ENCODE results near the gene PLEKHH2.
"Not testable (repeated sequence)": the region's sequence is repeated elsewhere in the genome, so short reads cannot be mapped to it uniquely, and the experiment has no call there.

The PLEKHH2 gene
- 0 to 0.56 (median 0.13) reads per million in 18 experiments for total RNA-seq

DNA sequence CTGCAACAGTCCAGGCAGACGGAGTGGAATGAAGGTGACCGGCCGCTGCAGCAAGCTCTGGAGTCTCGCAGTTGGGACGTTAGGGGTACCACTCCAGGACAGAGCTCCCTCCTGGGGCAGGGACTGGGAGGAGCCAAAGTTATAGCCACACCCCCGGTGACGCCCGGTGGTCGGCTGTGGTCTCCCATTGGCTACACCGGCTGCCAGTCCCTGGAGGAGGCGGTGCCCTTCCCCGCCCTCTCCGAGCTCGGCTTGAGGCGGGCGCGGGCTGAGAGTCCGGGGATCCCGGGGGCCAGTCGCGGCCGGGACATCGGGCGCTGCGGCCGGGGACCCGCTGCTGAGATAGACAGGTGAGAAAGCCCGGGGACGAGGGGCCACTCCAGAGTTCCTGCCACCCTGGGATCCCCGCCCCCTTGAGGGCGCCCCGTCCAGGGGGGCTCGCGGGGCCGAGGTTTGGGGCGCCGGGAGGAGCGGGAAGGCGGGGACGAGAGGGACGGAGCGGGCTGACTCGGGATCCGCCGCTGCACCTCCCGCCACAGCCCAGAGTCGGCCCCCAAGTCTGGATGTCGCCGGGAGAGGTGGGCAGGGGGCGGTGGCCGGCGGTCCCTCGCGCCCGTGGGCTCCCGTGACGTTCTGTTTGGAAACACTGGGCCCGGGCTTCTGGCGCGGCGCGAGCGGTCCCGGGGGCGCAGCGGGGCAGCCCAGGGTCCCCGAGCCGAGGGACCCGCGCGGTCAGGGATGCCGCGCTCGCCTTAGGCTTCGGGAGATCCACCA, at the start of gene PLEKHH2:
Gene PLEKHH2, plus strand, starts transcription at position 231 of the 774 bp plus-strand sequence. CDS start 7,414 bp downstream, outside the sequence.
- DNase-seq = peak; percentile 68 to 69

DNA sequence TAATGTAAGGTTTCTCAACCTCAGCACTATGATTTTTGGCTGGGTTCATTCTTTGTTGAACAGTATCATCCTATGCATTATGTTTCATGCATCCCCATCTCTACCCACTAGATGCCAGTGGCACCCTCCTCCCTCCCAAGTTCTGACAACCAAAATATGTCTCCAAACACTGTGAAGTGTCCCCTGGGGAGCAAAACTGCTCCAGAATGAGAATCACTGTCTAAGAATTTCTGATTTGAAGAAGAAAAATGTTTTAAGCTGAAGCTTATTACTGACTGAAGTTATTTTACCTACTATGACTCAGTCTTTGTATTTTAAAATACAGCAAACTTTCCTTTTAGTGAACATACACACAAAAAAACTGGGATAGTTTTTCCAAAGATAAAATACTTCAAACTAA, 44.6 kb upstream of the PLEKHH2 start:
- DNase-seq = no peak

DNA sequence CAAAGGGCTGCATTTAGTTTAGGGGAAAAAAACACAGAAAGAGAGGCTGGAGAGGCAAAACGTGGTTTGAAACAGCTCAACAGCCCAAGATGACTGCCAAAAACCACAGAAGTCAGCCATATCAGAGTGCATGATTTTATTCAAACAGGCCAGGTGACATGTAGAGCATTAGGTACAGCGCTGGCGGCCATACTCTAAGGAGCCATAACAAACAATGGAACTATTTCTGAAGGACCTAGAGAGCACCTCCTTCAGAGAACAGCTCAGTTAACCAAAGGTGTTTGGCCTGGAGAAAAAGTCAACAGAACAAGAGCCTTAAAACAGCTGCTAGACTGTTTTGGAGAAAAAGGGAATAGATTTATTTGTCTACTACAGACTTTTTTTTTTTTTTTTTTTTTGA, 43.8 kb upstream of the PLEKHH2 start:
- no peak for DNase-seq

DNA sequence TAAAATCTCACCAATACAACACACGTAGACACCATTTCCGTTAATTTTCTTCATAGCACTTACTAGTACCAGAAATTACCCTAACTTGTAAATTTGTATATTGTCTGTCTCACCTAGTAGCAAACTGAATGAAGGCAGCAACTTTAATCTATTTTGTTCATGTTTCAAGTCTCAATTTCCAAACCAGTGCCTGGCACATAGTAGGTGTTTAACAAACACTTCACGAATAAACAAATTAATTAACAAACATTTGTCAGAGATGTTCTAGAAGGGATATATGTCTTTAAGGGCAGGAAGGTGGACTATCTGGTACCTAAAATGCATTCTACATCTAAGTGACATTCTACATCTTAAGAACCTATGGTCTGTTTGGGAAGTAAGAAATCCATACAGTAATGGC, 42.2 kb upstream of the PLEKHH2 start:
- DNase-seq = no peak

DNA sequence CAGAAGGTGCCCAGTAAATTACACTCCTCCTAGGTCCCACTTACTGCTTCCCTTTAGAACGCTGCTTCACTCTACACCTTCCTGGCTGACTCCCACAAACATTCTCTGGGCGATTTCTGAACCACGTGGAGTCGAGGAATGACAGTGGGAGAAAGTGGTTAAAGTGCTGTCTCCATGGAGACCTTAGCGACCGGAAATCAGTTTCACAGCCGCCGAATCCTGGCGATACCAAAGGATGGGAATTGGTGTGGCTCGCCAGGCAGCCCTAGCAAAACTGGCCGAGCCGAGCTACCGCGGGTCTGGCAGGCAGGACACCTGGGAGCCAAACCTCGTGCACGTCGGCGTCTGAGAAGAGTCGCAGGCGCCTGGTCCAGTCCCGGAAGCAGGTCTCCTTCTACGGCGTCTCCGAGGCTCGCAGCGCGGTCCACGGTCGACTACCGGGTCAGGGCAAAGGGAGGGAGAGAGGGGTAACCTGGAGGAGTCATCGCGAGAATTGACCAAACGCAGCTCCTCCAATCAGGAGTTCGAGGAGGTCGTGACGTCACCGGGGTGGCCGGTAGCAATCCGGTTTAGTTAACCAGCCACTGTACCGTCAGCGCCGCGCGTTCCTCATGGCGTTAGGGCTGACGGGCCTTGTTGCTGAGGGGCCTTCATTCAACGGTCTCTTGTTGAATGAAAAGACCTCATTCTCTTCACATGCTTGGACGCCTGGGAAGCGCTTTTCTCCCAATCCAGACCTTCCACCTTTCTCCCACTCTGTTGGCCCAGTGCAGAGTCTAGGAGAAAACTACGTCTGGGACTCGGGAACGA, 41.3 kb upstream of the PLEKHH2 start, which contains the start of gene THADA:
Gene THADA, minus strand, starts transcription at position 436 of the 810 bp plus-strand sequence. CDS start 3,646 bp downstream, outside the sequence.
- peak; percentile 99 to 100 for DNase-seq

- DNase-seq = not testable (repeated sequence)
Measured at GRCh38 chr2:43600596-43600995, 36.5 kb upstream of the PLEKHH2 start.

DNA sequence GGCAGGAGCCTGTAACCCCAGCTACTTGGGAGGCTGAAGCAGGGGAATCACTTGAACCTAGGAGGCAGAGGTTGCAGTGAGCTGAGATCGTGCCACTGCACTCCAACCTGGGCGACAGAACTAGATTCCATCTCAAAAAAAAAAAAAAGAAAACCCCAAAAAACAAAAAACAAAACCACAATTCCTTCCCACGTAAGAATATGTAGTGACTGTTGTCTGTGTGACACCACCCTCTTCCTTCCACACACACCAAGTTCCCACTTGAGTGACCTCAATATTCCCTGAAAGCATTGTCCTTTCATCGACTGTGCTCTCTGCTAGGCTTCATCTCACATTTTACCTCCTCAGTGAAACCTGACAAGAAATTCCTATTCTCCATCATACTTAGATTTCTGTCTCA, 32.4 kb upstream of the PLEKHH2 start:
- DNase-seq = peak in 1 of 2 donors; percentile 24

DNA sequence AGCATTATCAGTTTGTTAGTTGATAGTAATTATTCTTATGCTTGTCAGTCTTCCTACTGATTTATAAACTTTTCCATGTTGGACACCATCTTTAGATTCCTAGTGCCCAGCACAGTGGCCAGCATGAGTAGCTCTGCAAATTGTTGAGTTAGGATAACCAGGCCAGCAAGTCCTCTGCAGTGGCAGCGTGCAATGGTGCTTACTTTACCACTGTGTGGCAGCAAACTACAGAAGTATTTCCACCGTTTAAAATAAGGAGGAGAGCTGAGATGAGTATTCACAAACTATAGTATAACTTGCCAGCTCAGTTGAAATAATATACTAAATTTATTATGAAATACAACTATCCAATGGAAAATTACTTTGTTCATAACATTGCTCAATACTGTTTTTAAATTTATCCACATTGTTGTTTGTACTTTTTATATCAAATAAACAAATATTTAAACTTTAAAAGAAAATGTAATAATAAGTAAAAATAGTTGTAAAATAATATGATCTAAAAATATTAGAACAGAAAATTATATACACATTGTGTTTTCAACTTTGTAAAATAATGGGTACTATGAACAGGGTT, 31.9 kb upstream of the PLEKHH2 start:
- peak; percentile 20 to 39 for DNase-seq

DNA sequence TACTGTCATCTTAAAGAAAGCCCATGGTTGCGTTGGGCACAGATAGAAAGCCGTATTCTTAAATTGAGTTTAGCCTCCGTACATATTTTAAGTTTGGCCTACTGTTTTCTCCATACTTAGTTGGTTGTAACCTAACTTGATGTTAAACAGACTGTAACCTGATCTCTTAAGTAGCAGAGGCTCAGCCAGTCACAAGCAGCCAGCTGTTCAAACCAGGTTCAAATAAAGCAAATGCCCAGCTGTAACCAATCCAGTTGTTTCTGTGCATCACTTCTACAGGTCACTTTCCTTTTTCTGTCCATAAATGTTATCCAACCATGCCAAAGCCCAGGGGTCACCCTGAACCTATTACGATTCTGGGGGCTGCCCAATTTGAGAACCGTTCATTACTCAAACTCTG, 31.2 kb upstream of the PLEKHH2 start:
- DNase-seq = no peak

DNA sequence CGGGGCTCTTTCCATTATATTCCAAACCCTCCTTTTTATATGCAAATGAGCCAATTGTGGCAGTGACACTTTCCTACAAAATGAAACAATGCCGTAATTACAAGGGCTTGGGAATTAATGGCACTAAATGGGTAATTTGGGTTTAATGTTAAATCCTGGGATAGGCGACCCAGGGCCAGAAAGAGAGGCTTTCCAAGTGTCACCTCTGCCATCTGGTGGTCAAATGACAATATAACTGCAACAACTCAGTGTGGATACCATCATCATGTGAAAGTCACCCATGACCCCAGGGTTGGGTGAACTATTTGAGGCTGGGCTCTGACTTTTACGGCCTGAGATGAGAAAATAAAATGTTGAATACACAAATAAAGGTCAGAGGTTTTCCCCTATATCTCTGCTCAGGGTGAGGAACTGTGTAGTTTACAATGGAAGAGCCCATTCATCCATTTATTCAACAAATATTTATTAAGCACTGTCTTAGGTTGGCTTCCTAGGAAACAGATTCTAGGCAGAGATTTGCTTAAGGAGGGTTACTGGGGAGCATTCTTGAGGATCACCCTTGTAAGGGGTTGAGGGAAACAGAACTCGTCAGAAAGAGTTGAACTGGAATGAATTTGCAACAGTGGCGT, 27.7 kb upstream of the PLEKHH2 start:
- DNase-seq = peak; percentile 58 to 60

- no peak for DNase-seq
Measured at GRCh38 chr2:43610361-43610760, 26.7 kb upstream of the PLEKHH2 start.

DNA sequence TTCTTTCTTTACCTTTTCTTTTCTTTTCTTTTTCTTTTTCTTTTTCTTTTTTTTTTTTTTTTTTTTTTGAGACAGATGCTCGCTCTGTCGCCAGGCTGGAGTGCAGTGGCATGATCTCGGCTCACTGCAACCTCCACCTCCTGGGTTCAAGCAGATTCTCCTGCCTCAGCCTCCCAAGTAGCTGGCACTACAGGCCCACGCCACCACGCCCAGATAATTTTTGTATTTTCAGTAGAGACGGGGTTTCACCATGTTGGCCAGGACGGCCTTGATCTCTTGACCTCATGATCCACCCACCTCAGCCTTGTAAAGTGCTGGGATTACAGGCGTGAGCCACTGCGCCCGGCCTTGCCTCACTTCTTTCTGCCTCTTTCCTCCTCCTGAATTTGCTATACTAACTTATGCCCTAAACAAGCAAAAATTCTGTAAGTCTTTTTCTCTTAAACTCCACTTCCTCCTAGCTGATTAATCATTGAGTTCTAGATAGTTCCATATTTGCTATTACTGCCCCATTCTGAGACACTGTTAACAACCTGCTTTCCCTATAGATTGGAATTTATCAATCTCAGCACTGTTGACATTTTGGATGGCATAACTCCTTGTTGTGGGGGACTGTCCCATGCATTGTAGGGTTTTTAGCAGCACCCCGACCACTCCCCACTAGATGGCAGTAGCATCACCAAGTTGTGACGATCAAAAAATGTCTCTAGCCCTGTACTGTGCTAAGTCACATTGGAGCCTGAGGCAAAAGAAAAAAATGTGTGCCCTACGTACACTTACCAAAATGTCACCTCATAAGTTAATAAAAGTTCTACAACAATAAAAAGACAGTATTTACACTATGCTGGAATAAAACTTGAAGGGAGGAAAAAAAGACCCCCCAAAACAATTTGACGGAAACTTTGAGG, 24.8 kb upstream of the PLEKHH2 start:
- peak; percentile 77 to 79 for DNase-seq

- DNase-seq = no peak
Measured at GRCh38 chr2:43612944-43613343, 24.1 kb upstream of the PLEKHH2 start.

GRCh38 chr2:43616967-43617680, 19.9 kb upstream of the PLEKHH2 start:
- no peak for DNase-seq

- DNase-seq = no peak
Measured at GRCh38 chr2:43619511-43619910, 17.5 kb upstream of the PLEKHH2 start.

- no peak for DNase-seq
Measured at GRCh38 chr2:43622931-43623451, 14.1 kb upstream of the PLEKHH2 start.

GRCh38 chr2:43631618-43632317, 5.3 kb upstream of the PLEKHH2 start:
- no peak for DNase-seq

- DNase-seq = no peak
Measured at GRCh38 chr2:43634604-43635306, 2.3 kb upstream of the PLEKHH2 start.

DNA sequence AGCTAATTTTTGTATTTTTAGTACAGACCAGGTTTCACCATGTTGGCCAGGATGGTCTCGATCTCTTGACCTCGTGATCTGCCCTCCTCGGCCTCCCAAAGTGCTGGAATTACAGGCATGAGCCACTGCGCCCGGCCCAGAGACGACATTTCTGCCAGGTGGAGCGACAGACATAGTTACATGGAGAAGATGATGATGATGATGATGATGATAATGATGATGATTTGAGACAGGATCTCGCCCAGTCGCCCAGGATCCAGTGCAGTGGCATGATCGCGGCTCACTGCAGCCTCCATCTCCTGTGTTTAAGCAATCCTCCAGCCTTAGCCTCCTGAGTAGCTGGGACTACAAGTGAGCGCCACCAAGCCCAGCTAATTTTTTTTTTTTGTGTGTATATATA, 907 bp upstream of the PLEKHH2 start:
- DNase-seq = not testable (repeated sequence)
